Measurements from ENCODE around the gene U2AF2. TPM values are rescaled to one million over a fixed set of nuclear protein-coding genes. Genes with fewer than 3 reads are reported as not detected.

The U2AF2 gene
- total and polyA plus RNA-seq, 2 of the 8 experiments (the other 6 are each of a cell fraction or from before 2014, with no cell fraction given): 162 to 252 TPM

DNA sequence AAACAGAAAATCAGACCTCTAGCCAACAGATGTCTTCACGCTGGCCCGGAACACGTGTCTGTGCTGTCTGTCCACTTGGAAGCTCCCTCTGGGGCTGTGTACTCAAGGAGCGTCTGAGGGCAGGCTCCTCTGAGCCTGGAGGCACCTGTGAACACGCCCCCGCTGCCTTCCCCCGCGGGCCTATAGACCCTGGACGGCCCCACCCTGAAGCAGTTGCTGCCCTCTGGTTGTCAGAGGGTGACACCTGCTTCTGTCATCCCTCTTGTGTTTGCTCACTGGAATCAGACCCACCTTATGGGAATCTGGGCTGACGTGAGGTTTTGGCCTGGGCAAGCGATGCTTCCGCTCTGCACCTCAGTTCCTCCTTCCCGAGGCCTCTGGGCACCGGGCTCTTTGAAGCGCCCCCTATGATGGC is 39.4 kb downstream of the U2AF2 start (continued):
- TF ChIP-seq CHD7 (IDR thresholded peaks at IDR 0.05; ENCODE audit: insufficient replicate concordance, low read length): no peak
- TF ChIP-seq PHF8 (conservative IDR thresholded peaks at IDR 0.05; ENCODE audit: low read depth, low read length): no peak
- no peak for TF ChIP-seq BACH1 (IDR thresholded peaks at IDR 0.05; ENCODE audit: low read length)
- TF ChIP-seq SIX5 (IDR thresholded peaks at IDR 0.05; ENCODE audit: low read depth, low read length): no peak
- TF ChIP-seq EP300 (IDR thresholded peaks at IDR 0.05; ENCODE audit: borderline replicate concordance in 1 of 2, low read depth in 2 of 2, low read length in 2 of 2): no peak
- no peak for TF ChIP-seq BCL11A (IDR thresholded peaks at IDR 0.05; ENCODE audit: low read depth in 2 of 2, low read length in 2 of 2)
- TF ChIP-seq SRF (IDR thresholded peaks at IDR 0.05; ENCODE audit: low read depth, low read length): no peak
- TF ChIP-seq YY1 (IDR thresholded peaks at IDR 0.05; ENCODE audit: low read depth, low read length): no peak
- no peak for TF ChIP-seq RXRA (IDR thresholded peaks at IDR 0.05; ENCODE audit: insufficient read depth, low read depth, low read length)

Measured in H1 (cell line).